Right renal pelvis (tissue), 4 donors: ENCODE measurements around the gene DYNLT4. TPM values are rescaled to one million over a fixed set of nuclear protein-coding genes. Genes with fewer than 3 reads are reported as not detected.
"Not testable (repeated sequence)": the region's sequence is repeated elsewhere in the genome, so short reads cannot be mapped to it uniquely, and the experiment has no call there.

Experiments
- DNase-seq, 4 donors: peaks; one replicate each; pipeline ENCODE4 v3.0.0-alpha.2; 2013; ENCODE audit warnings: low read depth in 4 of 4, low spot score in 3 of 4, missing footprints in 1 of 4
- polyA plus RNA-seq, 4 donors: library from polyadenylated mRNA; unstranded; fragments of 120-200 nt; gene quantifications; one replicate each; pipeline ENCODE4 v1.2.1, GENCODE V29; 2013; ENCODE audit not compliant: insufficient read length in 4 of 4

DYNLT4 gene, protein sequence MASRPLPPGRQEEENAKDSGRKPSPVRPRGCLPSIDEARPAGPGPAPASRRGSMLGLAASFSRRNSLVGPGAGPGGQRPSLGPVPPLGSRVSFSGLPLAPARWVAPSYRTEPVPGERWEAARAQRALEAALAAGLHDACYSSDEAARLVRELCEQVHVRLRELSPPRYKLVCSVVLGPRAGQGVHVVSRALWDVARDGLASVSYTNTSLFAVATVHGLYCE
- under 1 TPM in 1 of 4 donors, not detected in 3; 0.26 TPM for polyA plus RNA-seq

- no peak for DNase-seq
Measured at GRCh38 chr1:44806704-44807363, at the start of gene DYNLT4. Gene DYNLT4, minus strand, starts transcription at chr1:44807351. Its CDS starts 683 bp downstream, at chr1:44806668.

DNA sequence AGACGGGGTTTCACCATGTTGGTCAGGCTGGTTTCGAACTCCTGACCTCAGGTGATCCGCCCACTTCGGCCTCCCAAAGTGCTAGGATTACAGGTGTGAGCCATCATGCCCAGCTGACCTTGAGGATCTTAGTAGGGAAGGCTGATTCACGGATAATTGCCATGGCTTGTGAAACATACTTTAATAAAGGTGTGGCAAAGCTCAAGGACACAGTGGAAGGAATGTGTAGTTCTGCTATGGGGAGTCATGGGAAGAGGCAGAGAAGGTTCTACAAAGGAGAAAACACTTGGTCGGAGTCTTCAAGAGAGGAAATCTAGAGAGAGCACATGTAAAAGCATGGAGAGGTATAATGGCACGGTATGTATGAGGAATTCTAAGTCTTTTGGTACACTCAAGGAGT lies 48.6 kb upstream of the DYNLT4 start:
- no peak for DNase-seq

DNA sequence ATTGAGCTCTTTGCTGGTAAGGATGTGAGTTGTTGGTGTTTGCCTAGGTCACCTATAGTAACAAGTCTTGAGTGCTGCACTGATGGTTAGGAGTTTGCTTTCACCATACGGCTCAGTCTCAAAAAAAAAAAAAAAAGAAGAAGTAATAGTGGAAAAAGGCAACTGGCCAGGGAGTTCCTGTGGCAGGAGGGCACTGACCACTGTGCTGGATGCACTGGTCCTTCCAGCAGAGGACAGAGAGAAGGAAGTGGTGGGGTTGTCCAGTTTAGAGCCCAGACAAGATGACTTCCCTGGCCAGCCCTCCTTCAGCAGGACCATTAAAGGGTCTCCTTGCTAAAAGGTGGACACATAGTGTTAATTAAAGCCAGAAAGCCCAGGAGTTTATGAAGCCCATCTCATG lies 47.8 kb upstream of the DYNLT4 start:
- DNase-seq, result no peak

- no peak for DNase-seq
Measured at GRCh38 chr1:44853201-44853600, 46.0 kb upstream of the DYNLT4 start.

DNA sequence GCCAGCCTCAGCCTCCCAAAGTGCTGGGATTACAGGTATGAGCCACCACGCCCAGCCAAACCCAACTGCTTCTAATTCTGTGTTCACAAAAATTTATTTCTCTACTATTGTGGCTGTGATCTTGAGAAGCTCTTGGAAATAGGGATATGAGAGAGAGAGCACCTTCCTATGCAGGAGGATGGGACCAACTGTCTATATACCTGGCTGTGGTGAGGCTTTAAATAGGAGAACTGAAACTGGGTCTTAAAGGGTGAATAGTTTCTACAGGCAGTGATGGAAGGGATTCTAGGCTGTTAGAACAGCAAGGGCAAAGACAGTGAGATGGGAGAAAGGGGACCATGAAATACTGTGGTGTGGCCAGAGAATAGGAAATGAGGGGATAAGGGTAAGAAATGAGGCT lies 44.2 kb upstream of the DYNLT4 start:
- no peak for DNase-seq

- no peak for DNase-seq
Measured at GRCh38 chr1:44849575-44850132, 42.5 kb upstream of the DYNLT4 start.

- no peak for DNase-seq
Measured at GRCh38 chr1:44848456-44849181, 41.5 kb upstream of the DYNLT4 start.

DNA sequence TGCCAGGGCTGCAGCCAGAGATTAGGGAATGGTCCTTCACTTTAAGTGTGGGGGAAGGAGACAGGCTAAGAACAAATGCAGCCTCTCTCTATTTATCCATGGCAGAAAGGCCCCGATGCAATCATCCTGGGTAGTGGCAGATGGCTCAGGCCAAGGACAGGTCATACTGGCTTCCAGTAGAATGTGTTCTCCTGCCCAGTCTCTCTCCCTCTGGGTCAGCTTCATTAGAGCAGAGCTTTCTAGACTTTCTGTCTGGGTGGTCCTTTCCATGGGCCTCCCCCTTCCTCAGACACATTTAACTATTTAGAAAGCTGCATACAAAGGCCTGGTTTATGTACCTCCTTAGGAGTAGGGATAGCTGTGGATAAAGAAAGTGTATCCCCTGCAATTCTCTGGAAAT lies 40.7 kb upstream of the DYNLT4 start:
- no peak for DNase-seq

DNA sequence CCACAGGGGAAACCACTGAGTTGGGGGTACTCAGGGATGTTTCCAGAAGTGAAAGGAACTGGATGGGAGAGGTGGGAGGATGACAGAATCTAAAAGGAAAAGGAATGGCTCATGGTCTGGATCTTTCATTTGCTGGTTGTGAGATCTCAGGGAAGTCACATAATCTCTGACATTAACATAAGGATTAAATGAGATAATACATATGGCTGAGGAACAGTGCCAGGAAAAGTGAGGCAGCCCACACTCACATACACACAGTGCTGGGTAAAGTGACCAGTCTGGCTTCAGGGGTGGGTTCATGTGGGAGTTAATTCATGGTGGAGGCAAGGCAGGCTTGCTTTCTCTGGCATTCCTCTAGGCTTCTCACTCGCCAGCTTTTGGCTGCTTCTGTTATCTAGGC lies 39.8 kb upstream of the DYNLT4 start:
- no peak for DNase-seq

GRCh38 chr1:44842862-44843655 lies 35.9 kb upstream of the DYNLT4 start, which contains the start of gene PTCH2:
Gene PTCH2, minus strand, starts transcription at chr1:44843253. Its CDS starts 321 bp downstream, at chr1:44842932.
- DNase-seq, result peak; percentile 77 to 84 (median 81)

DNA sequence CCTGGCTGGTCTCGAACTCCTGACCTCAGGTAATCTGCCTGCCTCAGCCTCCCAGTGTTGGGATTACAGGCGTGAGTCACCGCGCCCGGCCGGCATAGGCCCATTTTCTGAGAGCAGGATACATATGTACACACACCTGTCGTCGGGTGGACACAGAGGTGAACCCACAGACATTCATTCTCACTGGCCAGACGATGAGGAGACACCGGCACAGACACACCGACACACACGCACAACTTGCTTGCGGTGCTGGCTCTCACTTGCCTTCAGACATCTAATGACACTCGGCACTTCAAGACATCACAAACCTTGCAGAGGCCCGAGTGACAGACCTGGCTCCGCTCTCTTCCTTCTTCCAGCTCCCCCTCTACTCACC lies 35.3 kb upstream of the DYNLT4 start:
- no peak for DNase-seq

DNA sequence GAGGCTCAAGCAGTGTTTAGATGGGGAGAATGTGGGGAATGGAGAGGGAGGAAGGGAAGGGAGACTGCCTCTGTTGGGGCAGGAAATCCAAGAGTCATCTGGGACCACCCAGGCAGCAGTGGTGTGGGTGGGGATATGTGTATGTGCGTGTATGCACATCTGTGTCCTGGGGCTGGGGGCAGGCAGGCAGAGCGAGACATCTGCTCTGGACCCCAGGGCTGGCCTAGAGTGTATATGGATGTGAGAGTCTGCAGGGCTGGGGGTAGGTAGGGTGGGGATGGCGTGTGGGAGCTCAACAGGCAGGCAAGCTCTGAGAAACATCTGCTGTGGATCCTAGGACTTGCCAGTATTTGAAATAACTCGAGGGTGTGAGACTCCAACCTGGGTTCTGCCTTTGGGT lies 32.4 kb upstream of the DYNLT4 start:
- DNase-seq, result no peak

DNA sequence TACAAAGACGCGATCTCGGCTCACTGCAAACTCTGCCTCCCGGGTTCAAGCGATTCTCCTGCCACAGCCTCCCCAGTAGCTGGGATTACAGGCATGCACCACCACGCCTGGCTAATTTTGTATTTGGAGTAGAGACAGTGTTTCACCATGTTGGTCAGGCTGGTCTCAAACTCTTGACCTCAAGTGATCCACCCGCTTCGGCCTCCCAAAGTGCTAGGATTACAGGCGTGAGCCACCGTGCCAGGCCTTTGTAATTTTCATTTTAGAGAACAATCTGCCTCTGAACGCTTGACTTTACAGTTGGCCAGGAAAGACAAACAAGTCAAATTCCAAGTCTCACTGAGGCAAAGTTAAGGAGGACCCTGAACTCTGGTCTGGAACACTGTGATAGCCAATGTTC lies 31.1 kb upstream of the DYNLT4 start:
- not testable (repeated sequence) for DNase-seq

GRCh38 chr1:44835738-44836675 lies 28.9 kb upstream of the DYNLT4 start:
- DNase-seq, result peak; percentile 64 to 78 (median 74)

GRCh38 chr1:44834328-44834727 lies 27.2 kb upstream of the DYNLT4 start:
- DNase-seq, result no peak

GRCh38 chr1:44832056-44832705 lies 25.0 kb upstream of the DYNLT4 start:
- DNase-seq, result no peak

DNA sequence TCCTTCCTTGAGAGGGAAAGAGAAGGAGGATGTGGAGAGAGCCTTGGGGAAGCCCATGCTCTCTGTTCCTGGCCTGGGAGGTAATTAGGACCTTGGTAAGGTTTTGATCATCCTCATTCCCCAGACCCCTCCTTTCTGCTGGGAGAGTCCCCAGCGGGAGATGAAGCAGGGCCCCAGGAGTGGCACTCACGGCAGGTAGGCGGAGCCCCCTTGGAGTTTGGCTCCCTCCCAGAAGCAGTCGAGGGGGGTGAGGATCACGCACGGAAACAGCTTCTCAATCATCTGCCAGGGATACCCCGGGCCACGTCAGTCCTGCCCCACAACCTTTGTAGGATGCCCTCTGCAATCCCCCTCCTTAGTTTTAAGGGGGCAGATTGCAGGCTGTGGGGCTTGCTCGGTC lies 24.4 kb upstream of the DYNLT4 start:
- no peak for DNase-seq

DNA sequence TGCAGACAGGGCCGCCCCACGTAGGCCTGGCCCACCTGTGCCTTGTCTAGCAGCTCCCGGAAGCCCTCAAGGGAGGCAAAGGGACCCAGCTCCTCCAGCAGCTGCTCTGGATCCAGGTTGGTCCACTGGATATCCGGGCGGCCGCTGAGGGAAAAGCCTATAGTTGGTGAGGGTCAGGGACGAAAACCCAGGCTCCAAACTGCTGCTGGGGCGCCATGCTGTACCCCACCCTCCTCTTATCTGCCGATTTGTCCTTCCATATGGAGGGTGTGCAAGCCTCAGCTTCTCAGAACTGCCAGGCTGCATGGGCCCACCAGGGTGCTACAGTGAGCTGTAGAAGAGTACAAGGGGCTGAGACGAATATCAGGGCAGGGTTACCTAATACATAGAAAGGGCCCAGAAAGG lies 23.8 kb upstream of the DYNLT4 start:
- DNase-seq, result no peak
